ENCODE results near the gene HMG20B.

HMG20B gene

DNA sequence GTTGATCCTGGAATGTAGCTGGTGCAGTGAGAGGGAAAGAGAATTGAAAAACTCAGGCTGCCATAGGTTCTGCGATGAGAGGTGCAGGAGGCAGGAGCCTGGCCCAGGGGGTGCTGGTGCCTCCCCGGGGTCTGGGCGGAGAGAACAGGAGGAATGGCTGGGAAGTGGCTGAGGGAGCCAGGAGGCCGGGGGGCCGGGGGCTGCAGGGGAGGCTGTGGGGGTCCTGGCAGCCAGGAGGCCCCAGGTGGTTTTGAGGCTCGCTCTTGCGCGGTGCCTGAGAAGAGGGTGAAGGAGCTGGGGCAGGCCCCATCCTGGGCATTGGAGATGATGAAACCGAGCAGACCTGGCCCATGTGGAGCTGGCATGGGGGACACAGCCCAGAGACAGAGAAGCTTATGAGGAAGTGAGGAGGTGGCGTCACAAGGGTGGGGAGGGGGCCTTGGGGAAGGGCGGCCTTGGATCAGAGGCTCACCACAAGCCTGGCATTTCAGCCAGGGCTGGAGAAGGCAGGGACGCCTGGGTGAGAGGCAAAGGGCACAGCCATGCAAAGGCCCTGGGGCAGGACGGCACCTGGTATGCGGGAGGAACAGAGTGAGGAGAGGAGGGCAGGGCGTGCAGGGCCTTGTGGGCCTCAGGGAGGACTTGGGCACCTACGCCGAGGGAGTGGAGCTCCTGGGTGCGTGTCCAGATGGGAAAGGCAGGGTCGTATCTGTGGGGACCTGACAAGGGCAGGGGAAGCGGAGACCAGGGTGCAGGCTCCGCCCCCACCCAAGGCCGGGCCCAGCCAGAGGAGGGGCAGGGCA is 35.1 kb upstream of the HMG20B start:
- DNase-seq = no peak

DNA sequence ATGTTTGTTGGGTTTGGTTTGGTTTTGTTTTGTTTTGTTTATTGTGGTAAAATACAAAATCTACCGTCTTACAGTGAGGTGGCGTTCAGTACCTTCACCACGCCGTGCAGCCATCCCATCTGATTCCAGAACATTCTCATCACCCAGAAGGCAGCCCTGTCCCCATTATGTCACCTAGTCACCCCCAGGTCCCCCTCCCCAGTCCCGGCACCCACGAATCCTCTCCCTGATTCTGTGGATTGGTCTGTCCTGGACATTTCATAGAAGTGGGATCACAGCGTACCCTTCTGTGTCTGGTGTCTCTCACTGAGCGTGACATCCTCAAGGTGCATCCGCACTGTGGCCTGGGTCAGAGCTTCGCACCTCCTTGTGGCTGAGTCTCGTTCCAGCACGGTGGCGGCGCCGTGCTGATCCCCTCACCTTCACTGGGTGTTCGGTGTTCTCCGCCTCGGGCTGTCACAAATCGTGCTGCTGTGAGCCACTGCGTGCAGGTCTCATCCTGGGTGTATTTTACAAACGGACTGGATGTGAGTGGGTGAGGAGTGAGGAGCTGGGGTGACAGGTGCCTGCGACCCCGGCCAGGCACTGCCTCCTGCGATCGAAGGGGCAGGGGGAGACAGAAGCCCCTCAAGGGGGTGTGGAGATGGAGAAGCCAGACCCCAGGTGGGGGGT is 34.4 kb upstream of the HMG20B start:
- no peak for DNase-seq

DNA sequence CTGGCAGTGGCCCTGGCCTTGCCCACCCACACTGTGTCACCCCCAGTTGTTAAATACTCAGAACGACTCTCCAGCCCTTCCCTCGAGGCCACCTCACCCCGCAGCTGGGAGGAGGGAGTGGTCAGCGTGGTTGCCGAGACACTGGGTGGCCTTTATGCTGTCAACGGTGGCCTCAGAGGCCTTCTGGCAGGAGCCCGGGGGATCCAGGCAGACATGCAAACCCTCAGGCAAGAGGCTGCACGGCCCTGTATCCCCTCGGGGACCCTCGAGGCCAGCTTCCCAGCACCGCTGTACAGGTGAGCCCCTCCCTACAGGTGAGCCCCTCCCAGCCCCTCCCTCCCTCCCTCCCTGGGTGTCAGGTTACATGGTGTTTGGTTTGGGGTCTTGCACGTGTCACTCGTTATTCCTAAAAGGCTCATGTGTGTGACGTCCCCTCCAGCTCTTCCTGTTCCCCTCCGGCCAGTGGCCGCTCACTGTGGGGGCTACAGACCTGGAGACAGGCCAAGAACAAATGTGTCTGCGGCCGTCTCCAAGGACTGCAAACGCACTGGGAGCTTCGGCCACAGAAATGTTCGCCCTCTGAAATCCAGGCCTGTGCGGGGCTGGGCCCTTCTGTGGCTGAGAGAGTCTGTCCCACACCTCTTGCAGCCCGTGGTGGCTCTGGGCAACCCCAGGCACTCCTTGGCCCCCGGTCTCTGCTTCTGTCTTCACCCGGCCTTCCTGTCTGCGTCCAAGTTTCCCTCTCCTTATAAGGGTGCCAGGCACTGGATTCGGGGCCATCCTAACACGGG is 33.6 kb upstream of the HMG20B start, which contains the start of gene TEKTIP1:
TEKTIP1 (plus strand) TSS at position 210 of the 791 bp plus-strand sequence; CDS start at position 214, 4 bp downstream.
- no peak for DNase-seq

DNA sequence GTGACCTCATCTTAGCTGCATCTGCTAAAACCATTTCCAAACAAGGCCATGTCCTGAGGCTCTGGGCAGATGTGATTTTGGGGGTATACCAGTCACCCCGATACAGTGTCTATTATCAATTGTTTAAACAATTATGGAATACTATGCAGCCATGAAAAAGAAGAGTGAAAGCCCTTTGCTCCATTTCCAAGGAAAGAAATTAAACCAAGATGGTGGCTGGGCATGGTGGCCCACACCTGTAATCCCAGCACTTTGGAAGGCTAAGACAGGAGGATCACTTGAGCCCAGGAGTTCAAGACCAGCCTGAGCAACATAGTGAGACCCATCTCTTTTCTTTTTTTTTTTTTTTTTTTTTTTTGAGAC is 33.0 kb upstream of the HMG20B start:
- DNase-seq = no peak

DNA sequence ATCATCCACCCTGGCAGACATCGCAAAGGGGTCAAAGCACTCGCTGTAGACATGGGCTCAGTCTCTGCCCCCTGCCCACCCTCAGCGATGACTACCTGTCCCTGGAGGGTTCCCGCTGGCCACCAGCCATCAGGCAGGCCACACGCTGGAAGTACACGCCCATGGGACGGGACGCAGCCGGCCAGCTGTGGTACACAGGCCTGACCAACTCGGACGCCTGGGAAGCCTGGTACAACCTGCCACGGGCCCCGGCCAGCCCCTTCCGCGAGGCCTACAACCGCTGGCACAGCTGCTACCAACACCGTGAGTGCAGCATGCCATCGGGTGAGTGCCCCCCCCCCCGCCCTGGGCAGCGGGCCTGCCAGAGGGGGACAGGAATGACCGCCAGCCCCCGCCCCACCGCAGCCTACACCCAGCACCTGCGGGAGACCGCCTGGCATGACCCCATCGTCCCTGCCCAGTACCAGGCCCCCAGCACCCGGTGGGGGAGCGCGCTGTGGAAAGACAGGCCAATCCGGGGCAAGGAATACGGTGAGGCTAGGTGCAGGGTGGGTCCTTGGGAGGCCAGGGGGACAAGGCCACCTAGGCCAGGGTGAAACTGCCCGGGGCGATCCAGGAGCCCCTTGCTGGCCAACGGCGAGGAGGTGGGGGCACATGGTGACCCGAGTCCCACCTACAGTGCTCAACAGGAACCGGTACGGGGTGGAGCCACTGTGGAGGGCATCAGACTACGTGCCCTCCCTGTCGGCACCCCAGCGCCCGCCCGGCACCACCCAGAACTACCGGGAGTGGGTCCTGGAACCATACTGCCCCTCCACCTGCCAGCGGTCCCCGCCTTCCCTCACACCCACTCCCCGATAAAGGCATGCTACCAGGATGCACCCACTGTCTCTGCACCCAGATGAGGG is 29.3 kb upstream of the HMG20B start:
- DNase-seq = no peak

DNA sequence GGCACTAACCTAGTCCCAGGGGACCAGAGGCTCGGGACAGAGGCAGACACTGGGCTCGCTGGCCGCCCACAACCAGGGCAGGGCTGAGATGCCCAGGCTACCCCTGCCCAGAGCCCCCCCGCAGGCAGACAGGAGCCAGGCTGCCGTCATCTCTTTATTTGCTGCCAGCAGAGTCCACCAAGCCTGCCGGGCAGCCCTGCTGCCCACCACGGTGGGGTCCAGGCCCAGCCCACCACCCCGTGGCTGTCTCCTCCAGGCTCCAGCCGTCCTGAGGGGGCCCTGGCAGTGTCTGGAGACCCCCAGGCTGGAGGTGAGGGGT is 28.7 kb upstream of the HMG20B start:
- DNase-seq = no peak

DNA sequence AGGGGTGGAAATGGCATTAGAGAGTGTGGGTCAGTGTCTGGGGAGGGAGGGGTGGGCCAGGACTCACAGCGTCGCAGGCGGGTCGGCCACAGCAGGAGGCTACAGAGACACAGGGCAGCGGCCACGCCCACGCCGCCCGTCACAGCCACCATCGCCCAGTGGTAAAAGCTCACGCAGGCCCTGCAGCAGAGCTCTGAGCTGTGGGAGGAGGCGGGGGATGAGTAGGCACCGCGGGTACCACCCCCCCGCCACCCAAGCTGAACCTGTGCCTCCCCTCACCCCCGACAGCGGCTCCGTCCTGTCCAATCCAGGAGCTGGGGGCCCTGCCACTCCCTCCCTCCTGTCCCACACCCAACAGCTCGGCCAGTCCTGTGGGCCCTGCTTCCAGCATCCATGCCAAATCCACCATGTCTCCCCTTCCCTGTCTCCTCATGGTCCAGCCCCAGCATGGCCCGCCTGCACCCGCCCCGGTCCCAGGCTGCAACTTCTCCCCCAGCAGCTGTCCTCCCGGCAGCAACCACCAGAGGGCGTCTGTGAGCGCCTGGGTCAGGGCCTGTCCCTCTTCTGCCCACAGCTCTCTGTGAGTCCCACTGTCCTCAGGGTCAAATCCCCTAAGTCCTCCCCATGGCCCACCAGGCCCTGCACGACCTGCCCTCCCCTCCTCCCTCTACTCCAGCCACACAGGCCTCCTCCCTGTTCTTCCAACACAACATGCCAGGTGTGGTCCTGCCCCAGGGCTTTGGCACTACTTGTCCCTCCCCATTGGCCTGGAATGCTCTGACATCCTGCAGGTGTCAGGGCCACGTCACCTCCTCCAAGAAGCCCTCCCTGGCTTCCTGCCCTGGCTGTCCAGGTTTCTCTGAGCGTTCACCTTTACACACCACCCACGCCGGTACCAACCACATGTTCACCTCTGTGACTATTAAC is 27.7 kb upstream of the HMG20B start:
- peak in 1 of 2 experiments; percentile 58 for DNase-seq

DNA sequence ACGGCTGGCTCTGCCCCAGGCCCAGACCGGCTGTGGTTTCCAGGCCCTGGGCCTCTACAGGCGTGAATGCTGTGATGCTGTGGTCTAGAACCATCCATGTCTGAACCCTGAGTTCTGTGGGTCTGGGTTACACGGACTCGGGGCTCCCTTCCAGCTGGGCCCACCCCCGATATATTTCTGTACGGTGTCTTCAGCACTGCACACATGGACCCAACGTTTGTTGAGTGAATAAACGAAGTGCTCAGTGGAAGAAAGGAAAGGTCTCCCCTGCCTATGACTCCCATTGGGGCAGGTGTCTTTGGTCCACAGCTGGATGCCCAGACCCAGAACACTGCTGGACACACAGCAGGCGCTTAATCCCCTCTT is 27.1 kb upstream of the HMG20B start:
- DNase-seq = no peak

DNA sequence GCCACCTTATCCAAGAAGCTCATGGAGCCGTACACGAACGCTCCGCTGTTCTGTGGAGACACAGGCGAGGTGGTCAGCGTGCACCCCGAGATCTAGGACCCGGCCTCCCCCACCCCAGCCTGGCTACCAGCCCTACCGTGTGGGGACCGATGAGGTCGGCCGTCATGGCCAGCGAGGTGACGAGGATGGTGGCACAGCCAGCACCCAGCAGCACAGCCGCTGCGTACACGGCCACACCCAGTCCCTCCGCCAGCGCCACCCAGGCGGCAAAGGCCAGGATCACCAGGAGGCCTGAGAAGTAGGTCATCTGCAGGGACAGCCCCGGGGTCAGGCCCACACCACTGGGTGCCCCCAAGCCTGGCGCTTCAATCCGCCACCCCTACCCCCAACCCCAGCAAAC is 26.6 kb upstream of the HMG20B start:
- DNase-seq = no peak

DNA sequence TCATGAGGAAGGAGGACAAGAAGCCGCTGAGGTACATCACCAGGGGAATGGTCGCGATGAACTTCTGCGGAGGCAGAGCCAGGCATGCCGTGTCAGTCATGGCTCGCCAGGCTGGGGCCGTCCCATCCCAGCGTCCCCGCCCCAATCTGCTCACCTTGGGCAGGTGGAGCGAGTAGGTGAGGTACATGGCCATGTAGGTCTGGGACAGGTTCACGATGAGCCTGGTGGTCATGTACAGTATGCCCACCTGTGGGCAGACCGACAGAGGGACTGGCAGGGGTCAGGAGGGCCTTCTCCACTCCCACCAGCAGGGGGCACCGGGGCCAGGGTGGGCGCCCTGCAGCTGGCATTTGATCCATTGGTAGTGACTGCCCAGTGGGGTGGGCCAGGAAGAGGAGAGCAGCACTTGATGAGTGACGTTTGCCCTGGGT is 25.4 kb upstream of the HMG20B start:
- no peak for DNase-seq

DNA sequence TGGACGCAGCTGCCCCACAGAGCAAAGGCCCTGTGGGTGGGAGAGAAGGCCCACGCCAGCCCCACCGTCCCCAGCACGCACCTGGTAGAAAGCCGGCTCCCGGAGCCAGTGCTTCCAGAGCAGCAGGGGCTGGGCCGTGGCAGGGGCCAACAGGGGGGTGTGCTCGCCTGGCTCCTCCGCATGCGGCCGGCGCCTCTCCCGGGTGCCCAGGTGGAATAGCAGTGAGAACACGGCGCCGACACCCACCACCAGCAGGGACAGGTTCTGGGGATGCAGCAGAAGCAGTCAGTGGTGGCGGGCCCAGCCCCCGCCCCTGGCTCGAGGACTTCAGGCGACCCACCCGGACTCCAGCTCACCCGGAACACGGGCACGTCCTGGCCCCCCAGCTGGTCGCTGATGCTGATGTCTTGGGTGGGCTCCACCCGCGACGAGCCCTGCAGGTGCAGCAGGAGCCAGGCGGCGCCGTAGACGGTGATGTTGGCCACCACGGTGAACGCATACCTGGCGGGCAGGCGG is 24.9 kb upstream of the HMG20B start:
- no peak for DNase-seq

DNA sequence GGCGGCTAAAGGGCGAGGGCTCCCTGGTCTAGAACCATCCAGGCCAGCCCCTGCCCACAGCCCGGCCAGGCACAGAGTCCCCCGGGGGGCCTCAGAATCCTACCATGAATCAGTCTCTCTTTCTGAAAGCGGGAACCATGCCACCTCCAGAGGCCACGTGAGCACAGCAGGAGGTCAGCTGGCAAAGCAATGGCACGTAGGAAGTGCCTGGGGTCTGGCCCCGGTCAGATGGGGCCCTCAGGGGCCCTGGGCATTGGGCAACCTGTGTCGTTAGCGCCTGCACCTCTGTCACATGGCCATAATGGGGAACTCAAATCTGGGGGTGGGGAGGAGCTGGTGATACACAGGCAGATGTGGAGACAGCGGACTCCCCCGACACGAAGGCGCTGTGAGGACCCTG is 24.1 kb upstream of the HMG20B start:
- DNase-seq = no peak

DNA sequence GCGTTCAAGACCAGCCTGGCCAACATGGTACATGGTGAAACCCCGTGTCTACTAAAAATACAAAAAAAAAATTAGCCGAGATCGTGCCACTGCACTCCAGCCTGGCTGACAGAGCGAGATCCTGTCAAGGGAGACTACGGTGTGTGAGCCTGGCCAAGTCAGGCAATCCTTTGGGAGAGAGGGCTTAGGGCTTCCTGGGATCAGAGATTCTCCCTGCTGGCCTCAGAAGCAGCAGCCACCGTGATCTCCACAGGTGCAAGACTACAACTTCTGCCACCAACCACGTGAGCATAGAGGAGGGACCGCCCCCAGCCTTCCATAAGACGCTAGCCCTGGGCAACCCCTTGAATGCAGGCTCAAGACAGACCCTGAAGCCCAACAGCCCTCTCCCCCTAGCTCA is 22.9 kb upstream of the HMG20B start:
- no peak for DNase-seq

DNA sequence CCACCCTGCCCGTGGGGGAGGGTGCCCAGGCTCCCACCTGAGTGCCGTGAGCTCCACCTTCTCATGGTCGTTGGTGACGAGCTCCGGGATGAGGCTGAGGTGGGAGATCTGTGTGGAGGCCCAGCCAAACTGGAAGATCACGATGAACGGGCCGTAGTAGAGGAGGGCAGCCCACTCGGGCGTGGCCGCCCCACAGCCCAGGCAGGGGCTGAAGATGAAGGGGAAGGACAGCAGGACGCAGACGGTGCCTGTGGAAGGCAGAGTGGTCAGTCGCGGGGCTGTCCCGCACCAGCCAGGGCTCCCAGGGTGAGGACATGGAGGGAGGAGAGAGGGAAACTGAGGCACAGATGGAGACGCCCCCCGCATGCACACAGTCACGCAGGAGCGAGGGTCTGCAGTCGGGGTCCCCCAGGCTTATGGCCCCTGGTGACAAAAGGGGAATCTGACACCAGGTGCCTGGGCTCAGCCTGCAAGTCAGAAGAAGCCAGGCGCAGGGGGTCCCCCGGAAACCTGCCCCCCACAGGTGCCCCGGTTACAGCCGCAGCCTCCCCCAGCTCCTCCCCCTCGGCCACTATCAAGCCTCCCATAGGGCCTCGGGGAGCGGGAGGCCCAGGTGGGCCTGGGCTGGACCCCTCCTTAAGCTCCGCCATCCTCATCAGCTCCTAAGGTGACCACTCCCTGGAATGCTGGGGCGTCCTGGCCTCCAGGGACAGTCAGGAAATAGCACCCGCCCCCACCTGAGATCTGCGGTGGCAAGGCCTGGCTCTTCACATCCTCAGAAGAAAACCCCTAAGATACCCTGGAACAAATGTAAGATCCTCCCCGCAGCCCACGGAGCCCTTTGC is 21.6 kb upstream of the HMG20B start:
- no peak for DNase-seq

DNA sequence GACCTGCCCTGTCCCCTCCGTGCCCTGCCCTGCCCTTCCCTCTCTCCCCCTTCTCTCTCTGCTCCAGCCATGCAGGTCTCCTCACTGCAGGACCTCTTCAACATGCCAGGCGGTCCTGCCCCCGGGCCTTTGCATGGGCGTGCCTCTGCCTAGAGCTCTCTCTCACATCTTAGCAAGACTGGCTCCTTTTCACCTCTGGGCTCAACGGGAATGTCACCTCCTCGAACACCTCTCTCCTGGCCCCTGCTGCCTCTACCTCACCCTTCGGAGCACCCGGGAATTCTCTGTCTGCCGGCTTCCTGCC is 21.0 kb upstream of the HMG20B start:
- no peak for DNase-seq

DNA sequence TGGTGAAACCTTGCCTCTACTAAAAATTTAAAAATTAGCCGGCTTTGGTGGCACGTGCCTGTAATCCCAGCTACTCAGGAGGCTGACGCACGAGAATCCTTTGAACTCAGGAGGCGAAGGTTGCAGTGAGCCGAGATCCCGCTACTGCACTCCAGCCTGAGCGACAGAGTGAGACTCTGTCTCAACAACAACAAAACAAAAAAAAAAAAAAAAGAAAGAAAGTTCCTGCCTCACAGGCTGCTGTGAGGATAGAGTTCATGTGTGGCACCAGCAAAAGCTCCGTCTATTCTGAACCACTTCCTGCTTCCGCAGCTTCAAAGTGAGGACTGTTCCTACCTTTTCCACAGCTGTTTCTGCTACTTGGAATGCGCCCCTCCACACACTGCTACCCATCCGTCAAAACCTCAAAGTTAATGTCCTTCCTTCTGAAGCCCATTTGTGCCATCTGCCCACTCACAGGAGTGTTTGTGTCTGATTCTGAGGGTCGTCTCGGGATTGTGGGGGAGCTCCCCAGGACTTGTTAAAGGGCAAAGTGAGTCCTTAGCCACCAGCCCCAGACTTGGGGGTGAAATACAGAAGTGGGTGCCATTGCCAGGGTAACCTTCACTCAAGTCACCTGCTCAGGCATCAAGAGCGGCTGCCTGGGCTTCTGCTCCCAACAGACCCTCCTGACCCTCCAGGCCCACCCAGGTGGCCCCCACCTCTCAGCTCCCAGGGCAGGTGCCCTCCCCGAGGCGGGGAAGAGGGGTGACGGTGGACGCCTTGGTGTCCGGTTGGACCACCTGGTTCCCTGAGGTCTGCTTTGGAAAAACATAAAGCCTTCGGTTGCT is 18.3 kb upstream of the HMG20B start:
- no peak for DNase-seq

DNA sequence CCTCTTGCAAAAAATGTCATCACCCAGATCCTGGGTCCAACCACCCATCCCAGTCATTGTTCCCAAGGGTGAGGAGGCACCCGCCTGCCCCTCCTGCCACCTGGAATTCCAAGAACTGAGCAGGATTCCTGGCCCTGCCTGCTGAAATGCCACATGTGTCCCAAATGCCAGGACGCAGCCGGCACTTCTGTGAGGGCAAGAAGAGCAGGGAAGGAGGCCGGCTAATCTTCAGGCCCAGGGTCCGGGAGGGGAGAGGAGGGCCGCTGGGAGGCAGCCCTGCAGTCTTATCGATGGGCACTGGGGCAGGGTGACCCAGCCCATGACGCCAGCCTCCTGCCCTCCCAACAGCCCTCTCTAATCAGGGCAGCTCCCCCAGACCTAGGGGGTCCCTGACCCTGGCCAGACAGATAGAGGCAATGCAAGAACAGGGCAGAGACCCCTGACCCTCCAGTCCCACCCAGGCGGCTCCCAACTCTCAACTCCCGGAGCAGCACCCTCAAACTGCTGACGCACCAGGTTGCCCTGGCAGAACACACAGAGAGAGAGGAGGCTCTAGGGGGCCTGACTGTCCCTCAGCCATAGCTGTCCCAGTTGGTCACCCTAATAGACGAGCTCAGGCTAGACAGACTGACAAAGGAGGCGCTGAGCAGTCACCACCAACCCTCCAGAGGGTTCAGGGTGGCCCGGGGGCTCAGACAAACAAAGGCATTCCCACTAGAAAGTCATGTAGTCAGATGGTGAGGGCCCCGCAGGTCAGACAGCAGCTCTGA is 16.9 kb upstream of the HMG20B start:
- DNase-seq = no peak

DNA sequence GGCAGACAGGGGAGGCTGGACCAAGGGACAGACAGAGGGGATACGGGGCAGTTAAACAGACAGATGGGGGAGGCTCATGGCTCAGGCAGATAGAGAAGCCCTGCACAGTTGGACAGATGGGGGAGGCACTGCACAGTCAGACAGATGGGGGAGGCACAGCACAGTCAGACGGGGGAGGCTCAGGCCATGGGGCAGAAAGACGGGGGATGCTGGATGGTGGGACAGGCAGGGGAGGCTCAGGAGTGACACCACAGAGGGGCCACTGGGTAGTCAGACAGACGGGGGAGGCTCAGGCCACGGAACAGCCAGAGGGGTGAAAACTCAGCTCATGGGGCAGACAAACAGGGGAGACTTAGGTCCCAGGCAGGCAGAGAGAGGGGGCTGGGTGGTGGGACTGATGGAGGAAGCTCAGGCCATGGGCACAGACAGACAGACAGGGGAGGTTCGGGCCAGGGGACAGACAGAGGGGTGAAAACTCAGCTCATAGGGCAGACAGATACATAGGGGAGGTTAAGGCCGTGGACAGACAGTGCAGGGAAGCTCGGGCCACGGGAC is 16.2 kb upstream of the HMG20B start:
- DNase-seq = no peak
